Esophagus muscularis mucosa (tissue), 3 donors: ENCODE measurements around the gene FOXO3.

Experiments used
- POLR2A ChIP-seq: fragments of 450-650 bp; IDR thresholded peaks from one replicate; pipeline ENCODE4 v1.6.1; 2017; ENCODE audit warnings: antibody characterized with exemption, moderate library complexity, mild to moderate bottlenecking, low read depth
- POLR2AphosphoS5 ChIP-seq, 2 donors: sonication (generic); formaldehyde crosslinking; IDR thresholded peaks; one replicate each; pipeline ENCODE4 v1.6.1; 2017; ENCODE audit warnings: antibody characterized with exemption in 2 of 2
- TF ChIP-seq, protein P1 (sequence below), 3 experiments: fragments of 200-600 bp in 2 of 3; fragments of 450-650 bp in 1 of 3; sonication (generic) in 2 of 3; IDR thresholded peaks; one replicate each; pipeline ENCODE4 v1.5.1; 2017 to 2019; ENCODE audit warnings: antibody characterized with exemption in 3 of 3, mild to moderate bottlenecking in 2 of 3, moderate library complexity in 1 of 3

- TF ChIP-seq, protein P1, sequence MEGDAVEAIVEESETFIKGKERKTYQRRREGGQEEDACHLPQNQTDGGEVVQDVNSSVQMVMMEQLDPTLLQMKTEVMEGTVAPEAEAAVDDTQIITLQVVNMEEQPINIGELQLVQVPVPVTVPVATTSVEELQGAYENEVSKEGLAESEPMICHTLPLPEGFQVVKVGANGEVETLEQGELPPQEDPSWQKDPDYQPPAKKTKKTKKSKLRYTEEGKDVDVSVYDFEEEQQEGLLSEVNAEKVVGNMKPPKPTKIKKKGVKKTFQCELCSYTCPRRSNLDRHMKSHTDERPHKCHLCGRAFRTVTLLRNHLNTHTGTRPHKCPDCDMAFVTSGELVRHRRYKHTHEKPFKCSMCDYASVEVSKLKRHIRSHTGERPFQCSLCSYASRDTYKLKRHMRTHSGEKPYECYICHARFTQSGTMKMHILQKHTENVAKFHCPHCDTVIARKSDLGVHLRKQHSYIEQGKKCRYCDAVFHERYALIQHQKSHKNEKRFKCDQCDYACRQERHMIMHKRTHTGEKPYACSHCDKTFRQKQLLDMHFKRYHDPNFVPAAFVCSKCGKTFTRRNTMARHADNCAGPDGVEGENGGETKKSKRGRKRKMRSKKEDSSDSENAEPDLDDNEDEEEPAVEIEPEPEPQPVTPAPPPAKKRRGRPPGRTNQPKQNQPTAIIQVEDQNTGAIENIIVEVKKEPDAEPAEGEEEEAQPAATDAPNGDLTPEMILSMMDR (IDR thresholded peaks at IDR 0.05), result no peak
- TF ChIP-seq POLR2A (no peak), POLR2AphosphoS5 (IDR thresholded peaks at IDR 0.05) (peak in 1 of 2 donors; percentile 32)
Observed at GRCh38 chr6:108588586-108588985, 27.9 kb downstream of the FOXO3 start.
